Astrocyte of the spinal cord (primary cell): ENCODE data around the gene CCDC187.

Experiments
- DNase-seq: peaks from one replicate; pipeline ENCODE4 v3.0.0; 2011; ENCODE audit warnings: low read depth, low spot score
- H3K4me3 ChIP-seq: 2 replicates; pipeline ENCODE4 v1.5.1; 2011; ENCODE audit warnings: low read depth, mild to moderate bottlenecking, low read length, moderate library complexity
- in situ Hi-C: cut with HindIII; loops from 2 replicates; pipeline ENCODE4 v1.10.0; 2017; ENCODE audit warnings: low sequenced_read_pairs
- TF ChIP-seq, protein P1 (sequence below): IDR thresholded peaks from 2 replicates; pipeline ENCODE4 v1.5.1; 2012; ENCODE audit warnings: low read depth, mild to moderate bottlenecking, low read length, inconsistent platforms

Gene CCDC187

DNA sequence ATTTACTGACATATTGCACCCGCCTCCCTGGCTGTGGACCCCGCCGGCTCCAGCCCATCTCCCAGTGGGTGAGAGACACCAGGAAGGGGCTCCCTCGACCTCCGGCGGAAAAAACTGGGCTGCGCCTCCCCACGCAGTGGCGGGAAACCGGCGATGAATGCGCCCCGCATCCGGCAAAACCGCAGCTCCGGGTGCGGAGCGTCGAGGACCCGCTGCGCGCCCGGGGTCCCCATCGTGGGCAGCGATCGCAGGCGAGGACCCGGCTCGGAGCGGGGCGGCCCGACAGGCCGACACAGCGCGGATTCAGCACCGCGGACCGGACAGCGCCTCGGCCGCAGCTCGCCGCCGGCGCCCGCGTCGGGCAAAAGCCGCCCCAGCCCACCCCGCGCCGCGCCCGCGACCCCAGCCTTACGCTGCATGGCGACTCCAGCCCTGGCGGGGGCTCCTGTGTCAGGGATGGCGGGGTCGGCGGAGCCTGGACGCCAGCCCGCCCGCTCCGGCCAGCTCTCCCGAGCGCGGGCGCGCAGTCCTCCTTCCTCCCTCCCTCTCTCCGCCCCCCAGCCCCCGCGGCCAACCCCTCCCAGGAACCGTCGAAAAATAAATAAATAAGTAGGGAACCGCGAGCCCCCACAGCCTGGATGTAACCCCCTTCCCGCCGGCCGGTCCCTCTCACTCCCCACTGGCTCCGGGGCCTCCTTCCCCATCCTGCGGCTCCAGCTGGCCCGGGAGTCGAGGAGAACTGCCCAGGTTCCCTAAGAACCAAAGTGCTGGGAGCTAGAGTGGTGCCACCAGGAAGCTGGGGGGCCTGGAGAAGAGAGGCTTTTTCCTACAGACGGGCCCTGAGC, 102.1 kb downstream of the CCDC187 start:
- DNase-seq: no peak
- in situ Hi-C loops: no loop called here
- H3K4me3 ChIP-seq: no peak overlapping the region
- TF ChIP-seq, protein P1, sequence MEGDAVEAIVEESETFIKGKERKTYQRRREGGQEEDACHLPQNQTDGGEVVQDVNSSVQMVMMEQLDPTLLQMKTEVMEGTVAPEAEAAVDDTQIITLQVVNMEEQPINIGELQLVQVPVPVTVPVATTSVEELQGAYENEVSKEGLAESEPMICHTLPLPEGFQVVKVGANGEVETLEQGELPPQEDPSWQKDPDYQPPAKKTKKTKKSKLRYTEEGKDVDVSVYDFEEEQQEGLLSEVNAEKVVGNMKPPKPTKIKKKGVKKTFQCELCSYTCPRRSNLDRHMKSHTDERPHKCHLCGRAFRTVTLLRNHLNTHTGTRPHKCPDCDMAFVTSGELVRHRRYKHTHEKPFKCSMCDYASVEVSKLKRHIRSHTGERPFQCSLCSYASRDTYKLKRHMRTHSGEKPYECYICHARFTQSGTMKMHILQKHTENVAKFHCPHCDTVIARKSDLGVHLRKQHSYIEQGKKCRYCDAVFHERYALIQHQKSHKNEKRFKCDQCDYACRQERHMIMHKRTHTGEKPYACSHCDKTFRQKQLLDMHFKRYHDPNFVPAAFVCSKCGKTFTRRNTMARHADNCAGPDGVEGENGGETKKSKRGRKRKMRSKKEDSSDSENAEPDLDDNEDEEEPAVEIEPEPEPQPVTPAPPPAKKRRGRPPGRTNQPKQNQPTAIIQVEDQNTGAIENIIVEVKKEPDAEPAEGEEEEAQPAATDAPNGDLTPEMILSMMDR: no peak

DNA sequence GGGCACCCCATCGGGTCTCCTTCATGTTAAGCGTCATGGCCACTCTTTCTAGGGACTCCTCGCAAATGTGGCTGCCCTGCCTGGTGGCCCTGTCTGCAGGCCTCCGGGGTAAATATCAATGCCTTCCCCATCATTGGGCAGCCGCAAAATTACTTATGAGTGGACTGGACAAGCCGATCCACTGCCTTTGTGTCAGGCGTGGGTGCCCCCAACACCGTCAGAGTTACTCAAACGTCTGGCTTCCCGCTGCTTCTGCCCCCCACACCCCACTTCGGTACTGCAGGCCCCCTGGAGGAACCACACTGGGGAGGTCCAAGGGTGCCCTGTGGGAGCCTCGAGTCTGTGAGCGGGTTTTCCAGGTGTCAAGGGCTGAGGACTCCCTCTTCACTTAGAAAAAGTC, 102.7 kb downstream of the CCDC187 start:
- H3K4me3 ChIP-seq: no peak overlapping the region
- TF ChIP-seq, protein P1: no peak
- in situ Hi-C loops: no loop called here
- DNase-seq: no peak

DNA sequence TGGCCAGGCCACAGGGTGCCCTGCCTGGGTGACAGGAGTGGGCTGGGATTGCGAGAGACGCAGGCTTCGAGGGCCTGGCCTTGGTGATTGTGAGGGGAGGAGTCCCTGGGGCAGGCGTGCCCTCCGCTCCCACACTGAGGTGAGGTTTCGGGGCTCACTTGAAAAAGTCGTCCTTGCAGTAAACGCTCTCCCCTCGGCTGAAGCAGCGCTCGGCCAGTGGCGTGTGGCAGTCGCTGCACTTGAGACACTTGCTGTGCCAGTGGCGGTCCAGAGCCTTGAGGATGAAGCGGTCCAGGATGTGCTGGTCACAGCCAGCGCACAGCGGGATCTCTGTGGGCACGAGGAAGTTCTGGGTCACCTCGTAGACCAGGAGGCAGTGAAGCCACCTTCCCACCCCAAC, 103.5 kb downstream of the CCDC187 start:
- in situ Hi-C loops: no loop called here
- TF ChIP-seq, protein P1: no peak
- H3K4me3 ChIP-seq: no peak overlapping the region
- no peak for DNase-seq
